Astrocyte (in vitro differentiated cells and primary cell): ENCODE measurements around the gene RETREG1. TPM values are rescaled to one million over a fixed set of nuclear protein-coding genes. Genes with fewer than 3 reads are reported as not detected.
A peak's percentile ranks its signal among the peaks of the same experiment; 100 is the strongest.

Source experiments
- DNase-seq: peaks from one replicate; pipeline ENCODE4 v3.0.0-alpha.2; 2010; ENCODE audit warnings: low read depth
- FAIRE-seq: peaks from 2 replicates; lab custom pipeline; 2011; peaks lifted over from hg19 to GRCh38; lab: Jason Lieb, UNC
- H2AFZ ChIP-seq: 2 replicates; pipeline ENCODE4 v1.6.0; 2012; ENCODE audit warnings: low read depth, low read length, inconsistent platforms
- H3K27ac ChIP-seq: 2 replicates; pipeline ENCODE4 v1.5.1; 2011; ENCODE audit warnings: low read depth, low read length, inconsistent platforms
- H3K27me3 ChIP-seq: 2 replicates; pipeline ENCODE4 v1.6.0; 2011; ENCODE audit warnings: low read length, inconsistent platforms; ENCODE audit not compliant: insufficient read depth
- H3K36me3 ChIP-seq: 2 replicates; pipeline ENCODE4 v1.5.1; 2011; ENCODE audit warnings: low read length, inconsistent platforms; ENCODE audit not compliant: insufficient read depth
- H3K4me1 ChIP-seq: 2 replicates; pipeline ENCODE4 v1.5.1; 2011; ENCODE audit warnings: low read length, inconsistent platforms; ENCODE audit not compliant: insufficient read depth
- H3K4me2 ChIP-seq: 2 replicates; pipeline ENCODE4 v1.6.0; 2012; ENCODE audit warnings: low read length, inconsistent platforms
- H3K4me3 ChIP-seq: 2 replicates; pipeline ENCODE4 v1.5.1; 2011; ENCODE audit warnings: low read depth, mild to moderate bottlenecking, low read length, inconsistent platforms; ENCODE audit not compliant: insufficient read depth
- H3K79me2 ChIP-seq: 2 replicates; pipeline ENCODE4 v1.6.0; 2012; ENCODE audit warnings: mild to moderate bottlenecking, low read length, inconsistent platforms; ENCODE audit not compliant: insufficient read depth
- H3K9ac ChIP-seq: 2 replicates; pipeline ENCODE4 v1.6.0; 2012; ENCODE audit warnings: mild to moderate bottlenecking, low read length, inconsistent platforms
- H3K9me3 ChIP-seq: 2 replicates; pipeline ENCODE4 v1.5.1; 2012; ENCODE audit warnings: low read depth, mild to moderate bottlenecking, low read length, inconsistent platforms; ENCODE audit not compliant: insufficient read depth
- H4K20me1 ChIP-seq: 2 replicates; pipeline ENCODE4 v1.6.0; 2012; ENCODE audit warnings: low read length, inconsistent platforms; ENCODE audit not compliant: insufficient read depth
- H3K27ac Mint-ChIP-seq: one replicate; pipeline ENCODE4 v1.8.0; 2021; ENCODE audit warnings: mild to moderate bottlenecking, mixed read lengths; ENCODE audit not compliant: unreplicated experiment
- H3K27me3 Mint-ChIP-seq: one replicate; pipeline ENCODE4 v1.8.0; 2021; ENCODE audit warnings: low read depth, mixed read lengths; ENCODE audit not compliant: unreplicated experiment
- H3K36me3 Mint-ChIP-seq: one replicate; pipeline ENCODE4 v1.8.0; 2021; ENCODE audit warnings: low read depth, mixed read lengths; ENCODE audit not compliant: unreplicated experiment
- H3K4me1 Mint-ChIP-seq: one replicate; pipeline ENCODE4 v1.8.0; 2021; ENCODE audit warnings: low read depth, mixed read lengths; ENCODE audit not compliant: unreplicated experiment
- H3K4me3 Mint-ChIP-seq: one replicate; pipeline ENCODE4 v1.8.0; 2021; ENCODE audit warnings: mild to moderate bottlenecking, moderate library complexity, mixed read lengths; ENCODE audit not compliant: unreplicated experiment
- H3K9me3 Mint-ChIP-seq: one replicate; pipeline ENCODE4 v1.8.0; 2021; ENCODE audit warnings: mild to moderate bottlenecking, mixed read lengths; ENCODE audit not compliant: unreplicated experiment
- EZH2 ChIP-seq: IDR thresholded peaks from 2 replicates; pipeline ENCODE4 v1.6.1; 2012; ENCODE audit warnings: mild to moderate bottlenecking, low read length, inconsistent platforms; ENCODE audit not compliant: insufficient read depth
- total RNA-seq: library from RNA; stranded (reverse); gene quantifications from 2 replicates; pipeline ENCODE4 v1.2.1, GENCODE V29; 2021
- TF ChIP-seq, protein P1 (sequence below): IDR thresholded peaks from 2 replicates; pipeline ENCODE4 v1.5.1; 2011; ENCODE audit warnings: low read depth, mild to moderate bottlenecking, inconsistent platforms, low read length, moderate library complexity; ENCODE audit not compliant: insufficient read depth

RETREG1 gene
- total RNA-seq, 1 donor from 2014 or later: 0.98 TPM

DNA sequence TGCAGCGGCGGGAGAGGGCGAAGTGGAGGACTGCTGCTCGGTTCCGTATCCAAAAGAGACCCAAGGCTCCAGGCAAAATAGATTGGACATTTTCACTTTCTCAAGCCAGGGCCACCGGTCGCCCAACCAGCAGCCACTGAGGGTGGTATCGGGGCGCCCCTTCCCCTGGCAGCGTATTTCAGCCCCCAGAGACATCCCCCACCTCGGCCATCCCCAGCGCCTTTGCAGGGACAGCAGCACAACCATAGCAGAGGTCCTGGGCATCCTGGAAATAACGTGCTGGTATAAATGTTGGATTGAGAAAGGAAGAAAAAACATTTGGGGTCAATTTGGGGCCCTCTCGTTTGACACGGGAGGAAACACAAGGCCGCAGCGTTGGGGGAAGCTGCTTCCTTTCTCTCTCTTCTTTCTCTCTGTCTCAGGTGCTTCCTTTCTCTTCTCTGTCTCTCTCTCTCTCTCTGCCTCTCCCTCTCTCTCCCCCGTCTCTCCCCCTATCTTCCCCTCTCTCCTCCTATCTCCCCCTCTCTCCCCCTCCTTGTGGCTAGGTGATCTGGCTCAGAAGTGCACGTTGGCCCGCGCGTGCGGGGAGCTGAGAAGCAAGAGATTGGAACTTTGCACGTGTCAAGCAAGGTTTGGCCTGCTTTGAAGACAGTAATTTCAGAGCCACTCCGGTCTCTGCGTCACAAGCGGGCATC, 624 bp upstream of the RETREG1 start:
- Histone ChIP-seq H3K36me3 (no peaks in the 10 kb centered on the region), H3K4me2 (peak overlapping the region; percentile 88), H3K9ac (peak overlapping the region; percentile 65), H3K27me3 (peaks cover 14% of the 10 kb centered on the region), H3K79me2 (no peaks in the 10 kb centered on the region), H3K4me1 (no peaks in the 10 kb centered on the region), H3K27ac (no peak overlapping the region), H2AFZ (peak overlapping the region; percentile 84), H4K20me1 (no peaks in the 10 kb centered on the region), H3K9me3 (no peaks in the 10 kb centered on the region), H3K4me3 (peak overlapping the region; percentile 67)
- TF ChIP-seq EZH2: no peak
- TF ChIP-seq, protein P1, sequence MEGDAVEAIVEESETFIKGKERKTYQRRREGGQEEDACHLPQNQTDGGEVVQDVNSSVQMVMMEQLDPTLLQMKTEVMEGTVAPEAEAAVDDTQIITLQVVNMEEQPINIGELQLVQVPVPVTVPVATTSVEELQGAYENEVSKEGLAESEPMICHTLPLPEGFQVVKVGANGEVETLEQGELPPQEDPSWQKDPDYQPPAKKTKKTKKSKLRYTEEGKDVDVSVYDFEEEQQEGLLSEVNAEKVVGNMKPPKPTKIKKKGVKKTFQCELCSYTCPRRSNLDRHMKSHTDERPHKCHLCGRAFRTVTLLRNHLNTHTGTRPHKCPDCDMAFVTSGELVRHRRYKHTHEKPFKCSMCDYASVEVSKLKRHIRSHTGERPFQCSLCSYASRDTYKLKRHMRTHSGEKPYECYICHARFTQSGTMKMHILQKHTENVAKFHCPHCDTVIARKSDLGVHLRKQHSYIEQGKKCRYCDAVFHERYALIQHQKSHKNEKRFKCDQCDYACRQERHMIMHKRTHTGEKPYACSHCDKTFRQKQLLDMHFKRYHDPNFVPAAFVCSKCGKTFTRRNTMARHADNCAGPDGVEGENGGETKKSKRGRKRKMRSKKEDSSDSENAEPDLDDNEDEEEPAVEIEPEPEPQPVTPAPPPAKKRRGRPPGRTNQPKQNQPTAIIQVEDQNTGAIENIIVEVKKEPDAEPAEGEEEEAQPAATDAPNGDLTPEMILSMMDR: no peak
- Mint-ChIP-seq H3K9me3 (no peaks in the 10 kb centered on the region), H3K4me1 (no peaks in the 10 kb centered on the region), H3K4me3 (no peak overlapping the region), H3K27ac (no peak overlapping the region), H3K36me3 (no peaks in the 10 kb centered on the region), H3K27me3 (peaks cover 26% of the 10 kb centered on the region)
- FAIRE-seq: no peak
- DNase-seq: no peak

DNA sequence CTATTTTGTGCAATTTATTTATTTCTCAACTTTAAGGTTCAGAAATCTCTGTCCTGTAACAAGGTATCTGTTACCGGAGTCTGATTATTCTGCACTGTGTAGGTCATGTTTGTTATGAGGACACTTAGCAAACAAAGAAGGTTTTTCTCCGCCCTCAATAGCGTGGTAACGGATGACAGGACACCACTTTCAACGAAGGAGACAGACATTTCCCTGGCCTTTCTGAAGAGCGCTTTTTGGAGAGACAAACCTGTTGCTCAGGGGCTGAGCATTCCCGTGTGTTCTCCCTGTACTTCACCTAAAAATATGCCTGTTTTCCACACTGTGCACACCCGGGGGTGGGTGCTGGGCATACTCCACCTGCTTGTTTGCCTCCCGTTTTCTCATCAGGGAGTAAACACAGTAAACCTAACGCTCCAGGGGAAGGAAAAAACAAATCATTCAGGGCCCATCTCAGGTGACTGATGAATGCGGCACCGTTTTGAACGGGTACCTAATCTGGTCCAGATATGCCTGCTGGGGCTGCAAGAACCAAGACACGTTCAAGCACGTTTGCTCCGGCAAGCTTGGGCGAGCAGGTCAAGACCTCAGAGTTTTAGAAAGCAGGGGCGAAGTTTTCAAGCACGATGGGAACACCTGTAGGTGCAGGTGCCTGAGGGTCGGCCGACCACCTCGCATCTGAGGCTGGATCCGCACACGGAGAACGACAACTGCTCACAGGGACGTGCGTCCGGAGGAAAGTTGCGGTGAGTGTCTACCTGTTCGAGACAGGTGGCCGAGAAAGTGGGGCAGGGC, 859 bp downstream of the RETREG1 start:
- H2AFZ ChIP-seq: peak overlapping the region; percentile 84
- DNase-seq: no peak
- H3K4me3 Mint-ChIP-seq: peak overlapping the region; percentile 84
- H3K9me3 Mint-ChIP-seq: no peaks in the 10 kb centered on the region
- H3K36me3 Mint-ChIP-seq: no peaks in the 10 kb centered on the region
- TF ChIP-seq EZH2: peak; percentile 43
- TF ChIP-seq, protein P1: no peak
- no peaks in the 10 kb centered on the region for H3K4me1 ChIP-seq
- H3K27ac Mint-ChIP-seq: no peak overlapping the region
- H3K9me3 ChIP-seq: no peaks in the 10 kb centered on the region
- peak overlapping the region; percentile 65 for H3K9ac ChIP-seq
- no peaks in the 10 kb centered on the region for H3K79me2 ChIP-seq
- peaks cover 15% of the 10 kb centered on the region for H3K27me3 Mint-ChIP-seq
- H3K4me2 ChIP-seq: peak overlapping the region; percentile 88
- no peak overlapping the region for H3K27ac ChIP-seq
- no peaks in the 10 kb centered on the region for H3K36me3 ChIP-seq
- H4K20me1 ChIP-seq: no peaks in the 10 kb centered on the region
- FAIRE-seq: no peak
- H3K4me3 ChIP-seq: peak overlapping the region; percentile 67
- H3K4me1 Mint-ChIP-seq: no peaks in the 10 kb centered on the region
- H3K27me3 ChIP-seq: peaks cover 14% of the 10 kb centered on the region
